ENCODE measurements around the gene CASK.

CASK gene

DNA sequence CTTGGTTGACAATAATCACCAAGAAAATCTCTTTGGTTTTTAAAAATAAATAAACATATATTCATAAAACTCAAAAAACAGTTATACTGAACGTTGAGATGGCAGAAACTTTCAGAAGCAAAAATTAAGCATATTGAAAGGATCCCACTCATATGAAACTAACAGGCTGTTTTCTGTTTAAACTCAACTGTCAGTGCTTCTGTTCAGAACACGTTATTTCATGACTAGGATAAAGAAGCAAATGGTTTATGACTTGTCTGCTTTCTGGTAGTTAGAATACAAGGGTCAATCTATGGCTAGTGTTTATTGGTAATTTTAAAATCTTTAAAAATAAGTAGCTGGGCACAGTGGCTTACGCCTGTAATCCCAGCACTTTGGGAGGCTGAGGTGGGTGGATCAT, 195.2 kb downstream of the CASK start:
- TF ChIP-seq TARDBP (IDR thresholded peaks at IDR 0.05), result no peak
- no peak for TF ChIP-seq PKNOX1 (IDR thresholded peaks at IDR 0.05)
- TF ChIP-seq LEF1 (IDR thresholded peaks at IDR 0.05; ENCODE audit: borderline replicate concordance), result no peak
- TF ChIP-seq HDGF (IDR thresholded peaks at IDR 0.05; ENCODE audit: borderline replicate concordance), result no peak
- TF ChIP-seq SUZ12 (IDR thresholded peaks at IDR 0.05), result no peak
- TF ChIP-seq ZNF384 (IDR thresholded peaks at IDR 0.05), result no peak
- ChIA-PET POLR2A (no interaction called here), CTCF (no interaction called here)
- DNase-seq (ENCODE audit: extremely low spot score), result no peak

DNA sequence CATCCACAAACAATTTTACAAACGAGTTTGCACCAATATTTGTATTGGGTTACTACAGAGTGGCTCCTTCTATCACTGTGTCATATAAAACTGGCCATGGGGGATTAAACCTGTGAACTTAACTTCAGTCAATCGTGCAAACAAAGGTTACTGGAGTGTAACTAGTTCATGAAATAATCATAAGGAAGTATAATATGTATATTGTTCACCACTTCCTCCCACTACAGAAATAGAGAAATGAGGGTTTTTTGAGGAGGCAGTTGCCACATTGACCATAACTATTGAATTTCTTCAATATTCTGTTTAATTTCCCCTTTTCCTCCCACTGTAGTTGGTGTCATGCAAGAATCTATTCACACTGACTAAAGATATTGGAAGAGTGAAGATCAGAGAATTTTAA, 199.5 kb downstream of the CASK start, which contains the start of gene GPR82:
TSS of gene GPR82 (plus strand) at position 356 of the 400 bp plus-strand sequence. CDS start 2,846 bp downstream, outside the sequence.
- ChIA-PET POLR2A (no interaction called here), CTCF (no interaction called here)
- TF ChIP-seq CTBP1 (IDR thresholded peaks at IDR 0.05; ENCODE audit: borderline replicate concordance) (no peak), HDGF (IDR thresholded peaks at IDR 0.05; ENCODE audit: borderline replicate concordance) (no peak), FOXK2 (IDR thresholded peaks at IDR 0.05) (no peak), PKNOX1 (IDR thresholded peaks at IDR 0.05) (no peak), SUZ12 (IDR thresholded peaks at IDR 0.05) (no peak)
- DNase-seq (ENCODE audit: extremely low spot score), result no peak

DNA sequence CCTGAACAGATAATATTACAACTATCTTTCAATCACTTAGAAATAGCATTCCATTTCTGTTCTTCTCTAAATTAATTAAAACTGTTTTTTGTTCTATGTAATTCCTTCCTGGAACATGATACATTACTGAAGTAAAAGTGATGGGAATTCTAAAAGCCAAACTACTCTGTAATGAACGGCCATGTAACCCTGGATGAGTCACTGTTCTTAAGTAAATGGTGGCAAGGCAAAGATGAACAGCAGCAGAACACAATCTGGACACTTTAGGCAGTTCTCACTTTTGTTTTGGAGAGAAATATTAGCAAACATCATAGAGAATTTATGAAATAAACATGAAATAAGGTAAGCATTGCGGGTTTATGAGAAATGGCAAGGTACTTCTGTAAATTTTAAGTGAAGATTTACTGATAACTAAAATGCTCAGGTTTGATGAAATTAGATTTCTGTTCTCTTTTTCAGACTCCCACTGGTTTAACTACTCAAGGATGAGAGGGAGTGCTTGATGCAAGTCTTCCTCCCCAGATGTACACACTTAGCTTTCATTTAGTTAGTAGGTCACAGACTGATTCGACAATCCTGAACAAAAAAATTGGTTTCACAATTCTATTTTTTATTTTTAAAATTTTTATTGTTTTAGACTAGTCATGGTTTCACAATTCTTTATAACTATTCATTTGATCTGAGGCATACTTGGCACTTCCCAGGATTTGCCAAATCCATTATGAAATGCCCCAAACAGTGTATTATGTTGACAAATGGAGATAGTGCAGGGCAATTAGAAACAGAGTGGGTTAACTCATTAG, 200.3 kb downstream of the CASK start:
- DNase-seq (ENCODE audit: extremely low spot score), result no peak
- CTCF ChIA-PET, result no interaction called here
- POLR2A ChIA-PET, result no interaction called here
- TF ChIP-seq SUZ12 (IDR thresholded peaks at IDR 0.05) (no peak), HDGF (IDR thresholded peaks at IDR 0.05; ENCODE audit: borderline replicate concordance) (no peak), BHLHE40 (IDR thresholded peaks at IDR 0.05; ENCODE audit: borderline replicate concordance) (no peak), FOXA1 (IDR thresholded peaks at IDR 0.05) (no peak), LEF1 (IDR thresholded peaks at IDR 0.05; ENCODE audit: borderline replicate concordance) (no peak), ZNF384 (IDR thresholded peaks at IDR 0.05) (no peak), TARDBP (IDR thresholded peaks at IDR 0.05) (no peak), PKNOX1 (IDR thresholded peaks at IDR 0.05) (no peak), NFRKB (IDR thresholded peaks at IDR 0.05) (no peak), FOXM1 (IDR thresholded peaks at IDR 0.05; ENCODE audit: borderline replicate concordance) (no peak), ARNT (IDR thresholded peaks at IDR 0.05) (no peak), CTBP1 (IDR thresholded peaks at IDR 0.05; ENCODE audit: borderline replicate concordance) (no peak), L3MBTL2 (conservative IDR thresholded peaks at IDR 0.05) (no peak), SP1 (IDR thresholded peaks at IDR 0.05) (no peak), FOXK2 (IDR thresholded peaks at IDR 0.05) (no peak), ELF4 (IDR thresholded peaks at IDR 0.05) (no peak)

GRCh38 chrX:41722214-41722613, 201.1 kb downstream of the CASK start:
- no peak for DNase-seq (ENCODE audit: extremely low spot score)
- TF ChIP-seq HDGF (IDR thresholded peaks at IDR 0.05; ENCODE audit: borderline replicate concordance), result no peak
- TF ChIP-seq FOXA1 (IDR thresholded peaks at IDR 0.05), result no peak
- no peak for TF ChIP-seq TARDBP (IDR thresholded peaks at IDR 0.05)
- TF ChIP-seq SUZ12 (IDR thresholded peaks at IDR 0.05), result no peak
- no peak for TF ChIP-seq PKNOX1 (IDR thresholded peaks at IDR 0.05)
- TF ChIP-seq L3MBTL2 (conservative IDR thresholded peaks at IDR 0.05), result no peak
- no peak for TF ChIP-seq NFRKB (IDR thresholded peaks at IDR 0.05)
- TF ChIP-seq ELF4 (IDR thresholded peaks at IDR 0.05), result no peak
- CTCF ChIA-PET, result no interaction called here

DNA sequence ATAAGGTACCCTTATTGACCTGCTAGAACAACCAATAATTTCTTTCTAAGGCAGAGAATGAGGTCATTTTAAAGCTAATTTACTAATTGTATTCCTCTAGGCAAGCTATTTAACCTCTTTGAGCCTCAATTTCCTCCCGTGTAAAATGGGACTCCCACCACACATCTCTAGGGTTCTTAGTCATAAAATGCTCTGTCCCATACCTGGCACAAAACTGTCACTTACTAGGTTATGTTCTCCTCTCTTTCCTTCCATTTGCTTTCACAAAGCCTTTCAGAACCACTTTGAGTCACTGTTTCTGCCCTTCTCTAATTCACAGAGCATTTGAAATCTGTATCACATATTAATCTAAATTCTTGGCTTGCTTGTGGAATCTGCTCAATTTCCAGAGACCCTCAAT, 201.8 kb downstream of the CASK start:
- no peak for TF ChIP-seq NFRKB (IDR thresholded peaks at IDR 0.05)
- TF ChIP-seq L3MBTL2 (conservative IDR thresholded peaks at IDR 0.05), result no peak
- no peak for TF ChIP-seq LEF1 (IDR thresholded peaks at IDR 0.05; ENCODE audit: borderline replicate concordance)
- no peak for TF ChIP-seq FOXA1 (IDR thresholded peaks at IDR 0.05)
- no peak for TF ChIP-seq FOXM1 (IDR thresholded peaks at IDR 0.05; ENCODE audit: borderline replicate concordance)
- TF ChIP-seq SP1 (IDR thresholded peaks at IDR 0.05), result no peak
- no peak for TF ChIP-seq PKNOX1 (IDR thresholded peaks at IDR 0.05)
- no peak for TF ChIP-seq FOXK2 (IDR thresholded peaks at IDR 0.05)
- TF ChIP-seq ARNT (IDR thresholded peaks at IDR 0.05), result no peak
- TF ChIP-seq HDGF (IDR thresholded peaks at IDR 0.05; ENCODE audit: borderline replicate concordance), result no peak
- TF ChIP-seq CTBP1 (IDR thresholded peaks at IDR 0.05; ENCODE audit: borderline replicate concordance), result no peak
- no peak for TF ChIP-seq BHLHE40 (IDR thresholded peaks at IDR 0.05; ENCODE audit: borderline replicate concordance)
- TF ChIP-seq ZNF384 (IDR thresholded peaks at IDR 0.05), result no peak
- no peak for TF ChIP-seq ELF4 (IDR thresholded peaks at IDR 0.05)
- TF ChIP-seq SUZ12 (IDR thresholded peaks at IDR 0.05), result no peak
- TF ChIP-seq TARDBP (IDR thresholded peaks at IDR 0.05), result no peak
- CTCF ChIA-PET, result no interaction called here
- POLR2A ChIA-PET, result no interaction called here
- DNase-seq (ENCODE audit: extremely low spot score), result no peak

More at GRCh38 chrX:41722214-41722613, 201.1 kb downstream of the CASK start:
- POLR2A ChIA-PET, result no interaction called here
